ENCODE measurements around the gene FARP2.

DNA sequence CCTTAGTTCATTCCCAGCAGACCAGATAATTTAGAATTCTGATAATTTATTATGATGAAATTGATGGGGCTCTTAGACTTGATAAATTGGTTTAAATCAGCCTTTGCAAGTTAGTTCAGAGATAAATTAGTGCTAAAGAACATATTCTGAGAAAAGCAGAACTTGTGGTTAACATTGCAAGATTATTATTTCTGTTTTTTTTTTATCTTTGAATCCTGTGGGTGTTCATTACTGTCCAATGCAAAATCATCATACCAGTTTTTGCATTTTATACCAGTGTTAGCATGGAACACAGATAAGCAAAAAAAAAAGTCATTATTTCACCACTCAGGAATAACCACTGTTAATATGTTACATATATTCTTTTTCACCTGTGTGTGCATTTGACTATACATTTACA lies 31.3 kb upstream of the FARP2 start:
- TF ChIP-seq, protein P1, sequence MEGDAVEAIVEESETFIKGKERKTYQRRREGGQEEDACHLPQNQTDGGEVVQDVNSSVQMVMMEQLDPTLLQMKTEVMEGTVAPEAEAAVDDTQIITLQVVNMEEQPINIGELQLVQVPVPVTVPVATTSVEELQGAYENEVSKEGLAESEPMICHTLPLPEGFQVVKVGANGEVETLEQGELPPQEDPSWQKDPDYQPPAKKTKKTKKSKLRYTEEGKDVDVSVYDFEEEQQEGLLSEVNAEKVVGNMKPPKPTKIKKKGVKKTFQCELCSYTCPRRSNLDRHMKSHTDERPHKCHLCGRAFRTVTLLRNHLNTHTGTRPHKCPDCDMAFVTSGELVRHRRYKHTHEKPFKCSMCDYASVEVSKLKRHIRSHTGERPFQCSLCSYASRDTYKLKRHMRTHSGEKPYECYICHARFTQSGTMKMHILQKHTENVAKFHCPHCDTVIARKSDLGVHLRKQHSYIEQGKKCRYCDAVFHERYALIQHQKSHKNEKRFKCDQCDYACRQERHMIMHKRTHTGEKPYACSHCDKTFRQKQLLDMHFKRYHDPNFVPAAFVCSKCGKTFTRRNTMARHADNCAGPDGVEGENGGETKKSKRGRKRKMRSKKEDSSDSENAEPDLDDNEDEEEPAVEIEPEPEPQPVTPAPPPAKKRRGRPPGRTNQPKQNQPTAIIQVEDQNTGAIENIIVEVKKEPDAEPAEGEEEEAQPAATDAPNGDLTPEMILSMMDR (IDR thresholded peaks at IDR 0.05): no peak
- TF ChIP-seq POLR2A (IDR thresholded peaks at IDR 0.05): no peak
- TF ChIP-seq EP300 (IDR thresholded peaks at IDR 0.05): no peak
